B cell (primary cell): Measurements from ENCODE around the gene HMG20B. TPM values are rescaled to one million over a fixed set of nuclear protein-coding genes. Genes with fewer than 3 reads are reported as not detected.

Source experiments
- ATAC-seq: fragments of 200-7000 bp; cut with Tn5 transposase; one replicate; pipeline ENCODE4 v1.10.0; 2021; ENCODE audit warnings: low read depth, mild to moderate bottlenecking, moderate number of reproducible peaks, moderate library complexity
- CTCF ChIA-PET: fragments of 350-600 bp; sonication (Branson Sonifier 250); formaldehyde crosslinking; loops from one replicate; lab custom pipeline; 2021; ENCODE audit warnings: antibody characterized with exemption, inconsistent platforms; lab: Charles Lee
- POLR2A ChIA-PET: fragments of 350-600 bp; sonication (Branson Sonifier 250); formaldehyde crosslinking; loops from one replicate; lab custom pipeline; 2021; ENCODE audit warnings: antibody characterized with exemption; lab: Charles Lee
- DNase-seq: peaks from one replicate; pipeline ENCODE4 v3.0.0; 2013
- H2AFZ ChIP-seq: 2 replicates; pipeline ENCODE4 v1.6.1; 2012; ENCODE audit warnings: mild to moderate bottlenecking, low read depth, low read length; ENCODE audit not compliant: insufficient read depth, poor library complexity, severe bottlenecking
- H3K27ac ChIP-seq, 2 donors: 1 replicate in 1 of 2; 2 replicates in 1 of 2; pipeline ENCODE4 v1.5.1; 2012 to 2013; ENCODE audit warnings: low read length in 2 of 2, mild to moderate bottlenecking in 2 of 2, moderate library complexity in 1 of 2
- H3K27me3 ChIP-seq, 4 experiments: fragments of 200-600 bp in 1 of 4; sonication (generic) in 1 of 4; replicated peaks in 1 of 4; 1 replicate in 2 of 4; 2 replicates in 2 of 4; pipeline versions ENCODE4 v1.6.1 to v1.7.0; 2013 to 2016; ENCODE audit warnings: low read length in 3 of 4, mild to moderate bottlenecking in 2 of 4, mixed read lengths in 1 of 4, moderate library complexity in 1 of 4; ENCODE audit not compliant: insufficient read depth in 4 of 4, control insufficient read depth in 3 of 4; ENCODE audit errors: control extremely low read depth in 1 of 4
- H3K36me3 ChIP-seq, 2 experiments: replicated peaks in 1 of 2; 1 replicate in 1 of 2; 2 replicates in 1 of 2; pipeline versions ENCODE4 v1.6.1 to v1.7.1; 2013; ENCODE audit warnings: low read length in 1 of 2; ENCODE audit not compliant: insufficient read depth in 2 of 2, control insufficient read depth in 1 of 2; ENCODE audit errors: control extremely low read depth in 1 of 2, extremely low read depth in 1 of 2
- H3K4me1 ChIP-seq, 2 donors: fragments of 200-600 bp in 1 of 2; sonication (generic) in 1 of 2; 1 replicate in 1 of 2; 2 replicates in 1 of 2; pipeline versions ENCODE4 v1.5.1 to v1.6.1; 2013 to 2017; ENCODE audit warnings: low read length in 2 of 2; ENCODE audit not compliant: control insufficient read depth in 2 of 2, insufficient read depth in 2 of 2
- H3K4me2 ChIP-seq: replicated peaks from 2 replicates; pipeline ENCODE3; 2012; ENCODE audit warnings: mild to moderate bottlenecking, low read depth, low read length; ENCODE audit not compliant: poor library complexity, severe bottlenecking
- H3K4me3 ChIP-seq, 5 experiments: fragments of 200-600 bp in 1 of 5; sonication (generic) in 1 of 5; 1 replicate in 3 of 5; 2 replicates in 2 of 5; pipeline versions ENCODE4 v1.5.1 to v1.7.0; 2011 to 2016; ENCODE audit warnings: low read length in 4 of 5, mild to moderate bottlenecking in 4 of 5, low read depth in 2 of 5, control low read depth in 1 of 5, moderate library complexity in 1 of 5; ENCODE audit not compliant: insufficient read depth in 1 of 5; ENCODE audit errors: control extremely low read depth in 1 of 5, extremely low read depth in 1 of 5
- H3K79me2 ChIP-seq: fragments of 200-600 bp; sonication (generic); one replicate; pipeline ENCODE4 v1.6.0; 2016; ENCODE audit warnings: low read length; ENCODE audit not compliant: control insufficient read depth, insufficient read depth
- H3K9ac ChIP-seq: fragments of 200-600 bp; sonication (generic); 2 replicates; pipeline ENCODE4 v1.6.1; 2017; ENCODE audit warnings: mild to moderate bottlenecking, low read length, moderate library complexity
- H3K9me3 ChIP-seq, 3 donors: one replicate each; pipeline versions ENCODE4 v1.6.1 to v1.7.1; 2013; ENCODE audit warnings: low read length in 2 of 3; ENCODE audit not compliant: control insufficient read depth in 2 of 3, insufficient read depth in 1 of 3; ENCODE audit errors: control extremely low read depth in 1 of 3
- H4K20me1 ChIP-seq: 2 replicates; pipeline ENCODE4 v1.6.0; 2012; ENCODE audit warnings: mild to moderate bottlenecking, low read length; ENCODE audit not compliant: insufficient read depth, control insufficient read depth, poor library complexity, severe bottlenecking
- H3K27ac Mint-ChIP-seq: one replicate; pipeline ENCODE4 v1.8.0; 2021; ENCODE audit warnings: mixed read lengths
- H3K27me3 Mint-ChIP-seq: one replicate; pipeline ENCODE4 v1.8.0; 2021; ENCODE audit warnings: mixed read lengths
- H3K4me1 Mint-ChIP-seq: one replicate; pipeline ENCODE4 v1.8.0; 2021; ENCODE audit warnings: mixed read lengths
- H3K4me3 Mint-ChIP-seq: one replicate; pipeline ENCODE4 v1.8.0; 2021; ENCODE audit warnings: mixed read lengths
- H3K9me3 Mint-ChIP-seq: one replicate; pipeline ENCODE4 v1.8.0; 2022; ENCODE audit warnings: mixed read lengths; ENCODE audit not compliant: insufficient read depth
- CTCF ChIP-seq: fragments of 200-600 bp; IDR thresholded peaks from one replicate; pipeline ENCODE4 v1.8.0; 2022; ENCODE audit warnings: antibody characterized with exemption, mild to moderate bottlenecking
- EZH2 ChIP-seq: IDR thresholded peaks from 2 replicates; pipeline ENCODE4 v1.6.1; 2012; ENCODE audit warnings: borderline replicate concordance, low read depth, mild to moderate bottlenecking, moderate library complexity, low read length; ENCODE audit not compliant: insufficient read depth, poor library complexity, severe bottlenecking
- WGBS: methylation state at CpG from one replicate; pipeline ENCODE4 v1.1.5; 2013; ENCODE audit warnings: missing lambda C conversion rate; ENCODE audit not compliant: insufficient coverage; 5-methylcytosine and 5-hydroxymethylcytosine counted together
- intact Hi-C: fragments of 100-400 bp; cut with micrococcal nuclease; formaldehyde crosslinking; loops from one replicate; pipeline ENCODE4 v1.10.0; 2022
- polyA plus RNA-seq: library from polyadenylated mRNA; depleted of rRNA; stranded (reverse); fragments of >200 nt; gene quantifications from 2 replicates; pipeline ENCODE4 v1.2.3, GENCODE V29; 2012
- total RNA-seq, 2 donors: library from RNA; stranded (reverse); fragments of 120-200 nt in 1 of 2; gene quantifications; 1 replicate in 1 of 2; 2 replicates in 1 of 2; pipeline versions ENCODE4 v1.2.3 to v1.2.4, GENCODE V29; 2013 to 2022

HMG20B gene
- total and polyA plus RNA-seq, 2 donors (not counting 1 experiment from before 2014, with no cell fraction given) = 41.7 to 59.0 TPM

- no peak for TF ChIP-seq EZH2
- no peak for TF ChIP-seq CTCF
- H3K9ac ChIP-seq = no peak overlapping the region
- ChIA-PET POLR2A (no interaction called here), CTCF (interaction anchor here (1.0 to 1.9 kb wide), 3 partner anchors 17 to 31 kb away, joined by 4 to 7 read pairs (median 4); no protein-coding TSS in a partner anchor)
- Mint-ChIP-seq H3K9me3 (no peaks in the 10 kb centered on the region), H3K4me3 (peak overlapping the region; percentile 32), H3K27ac (no peak overlapping the region), H3K27me3 (no peaks in the 10 kb centered on the region), H3K4me1 (peaks cover 16% of the 10 kb centered on the region)
- 90% methylated on average over 25 of the region's 29 CpGs for WGBS
- H4K20me1 ChIP-seq = peaks cover 7% of the 10 kb centered on the region
- H3K4me1 ChIP-seq = peaks cover 12 to 18% of the 10 kb centered on the region in 2 donors
- no peaks in the 10 kb centered on the region for H3K36me3 ChIP-seq
- intact Hi-C loops = no loop called here
- H3K79me2 ChIP-seq = no peaks in the 10 kb centered on the region
- peak overlapping the region in 1 of 5 experiments; percentile 35 for H3K4me3 ChIP-seq
- no peaks in the 10 kb centered on the region for H3K27me3 ChIP-seq
- ATAC-seq (no peak), DNase-seq (no peak)
- peak overlapping the region; percentile 55 for H3K4me2 ChIP-seq
- H3K27ac ChIP-seq = no peak overlapping the region
- H2AFZ ChIP-seq = no peak overlapping the region
- peaks cover 0 to 15% (median 0%) of the 10 kb centered on the region in 3 donors for H3K9me3 ChIP-seq
These were observed 3.4 kb downstream of the HMG20B start for GRCh38 chr19:3575949-3576673.
